8988T (cell line): ENCODE measurements around the gene BCOR.
A peak's percentile ranks its signal among the peaks of the same experiment; 100 is the strongest.

Experiments
- DNase-seq: peaks from one replicate; pipeline ENCODE4 v3.0.0; 2011

Gene BCOR

GRCh38 chrX:40097504-40098263, at the start of gene BCOR:
BCOR (minus strand) TSS chrX:40097958; CDS start chrX:40077929, 20,029 bp downstream.
- DNase-seq = peak; percentile 69

GRCh38 chrX:40147126-40147952, 49.6 kb upstream of the BCOR start:
- DNase-seq = no peak

- DNase-seq = no peak
These were observed 48.7 kb upstream of the BCOR start for GRCh38 chrX:40146262-40147125.

DNA sequence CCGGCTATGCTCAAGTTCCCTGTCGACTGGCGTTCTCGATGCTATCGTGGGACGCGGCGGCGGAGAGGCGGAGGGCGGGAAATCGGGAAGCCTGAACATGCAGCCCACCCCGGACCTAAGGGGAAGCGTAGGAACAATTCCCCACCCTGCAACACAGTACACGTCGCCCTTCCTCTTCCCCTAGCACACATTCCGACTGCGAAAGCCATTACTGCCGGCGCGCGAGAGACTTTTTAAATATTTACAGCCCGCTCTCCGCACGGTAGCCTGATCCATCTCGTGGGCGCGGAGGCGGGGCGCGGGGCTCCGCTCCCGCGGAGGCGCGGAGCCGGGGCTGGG, 48.1 kb upstream of the BCOR start:
- DNase-seq = no peak

DNA sequence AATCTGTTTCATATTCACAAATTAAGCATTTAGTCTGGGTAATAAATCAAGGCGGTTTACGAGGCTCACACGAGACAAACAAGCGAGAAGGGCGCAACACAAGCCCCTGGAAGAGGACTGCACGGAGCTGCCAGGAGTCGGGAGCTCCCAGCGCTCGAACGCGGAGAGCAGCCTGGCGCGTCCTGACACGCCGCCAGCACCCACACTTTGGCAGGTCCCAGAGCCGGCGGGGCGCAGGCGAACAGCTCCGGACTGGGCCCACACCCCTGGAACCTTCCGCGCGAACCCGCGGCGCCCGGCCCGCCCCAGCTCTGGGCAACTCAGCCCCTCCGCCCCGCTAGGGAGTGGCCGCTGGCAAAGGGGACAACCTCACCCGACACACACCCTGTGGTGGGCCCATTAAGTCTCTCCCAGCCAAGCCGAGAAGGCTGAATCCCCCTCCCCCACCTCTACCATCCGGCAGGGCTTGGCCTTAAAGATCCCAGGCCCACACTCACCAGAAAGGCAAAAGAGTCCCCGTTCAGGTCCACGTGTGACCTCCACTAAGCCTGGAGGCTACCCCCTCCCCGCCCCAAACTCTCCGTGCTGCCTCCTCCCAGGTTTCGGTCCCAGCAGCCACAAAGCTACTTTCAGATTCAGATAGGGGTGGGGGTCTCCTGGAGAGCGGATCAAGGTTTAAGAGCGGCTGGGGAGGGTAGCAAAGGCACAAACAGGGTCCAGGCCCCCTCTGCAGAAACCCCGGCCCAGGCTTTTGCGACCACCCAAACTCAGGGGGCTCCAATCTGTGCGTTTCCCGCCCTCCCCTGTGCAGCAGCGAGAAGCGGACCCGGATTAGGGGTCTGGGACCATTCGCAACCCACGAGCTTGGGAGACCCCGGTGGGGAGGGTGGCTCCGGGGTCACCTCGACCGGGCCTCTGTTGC, 47.5 kb upstream of the BCOR start:
- no peak for DNase-seq

DNA sequence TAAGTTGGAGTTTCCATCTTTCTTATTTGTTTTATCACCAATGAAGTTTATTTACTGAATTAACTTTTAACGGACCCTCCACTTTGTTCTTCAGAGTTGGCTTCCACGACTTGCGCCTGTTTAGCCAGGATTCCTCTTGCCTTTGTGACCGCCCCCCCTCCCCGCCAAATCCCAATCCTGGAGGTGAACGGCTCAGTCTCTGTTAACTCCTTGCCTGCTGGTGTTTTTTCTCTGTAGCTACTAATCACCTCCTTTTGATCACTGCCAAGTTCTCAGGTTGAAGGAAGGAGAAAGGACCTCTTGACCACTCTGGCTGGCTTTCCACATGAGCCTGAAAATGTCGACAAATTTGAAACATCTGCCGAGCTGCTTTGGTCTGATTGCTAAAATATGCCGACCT, 46.8 kb upstream of the BCOR start:
- no peak for DNase-seq

DNA sequence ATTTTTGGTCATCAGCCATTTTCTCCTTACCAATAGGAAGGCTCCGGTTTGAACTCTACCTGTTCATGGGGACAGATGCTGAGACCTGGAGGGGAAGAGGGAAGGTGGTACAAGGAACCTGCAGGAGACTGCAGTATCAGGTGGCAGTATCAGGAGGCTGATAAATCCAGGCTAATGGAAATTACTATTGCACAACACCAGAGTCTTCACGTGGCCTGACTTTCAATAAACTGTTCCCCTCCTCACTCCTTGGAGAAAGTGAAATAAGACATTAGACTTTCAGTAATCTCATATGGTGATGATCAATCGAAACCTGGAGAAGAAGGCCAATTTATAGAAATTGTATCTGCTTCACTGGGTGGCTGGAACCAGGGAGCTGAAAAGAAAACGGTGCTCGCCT, 46.2 kb upstream of the BCOR start:
- DNase-seq = no peak

- no peak for DNase-seq
These were observed 45.2 kb upstream of the BCOR start for GRCh38 chrX:40143001-40143400.

DNA sequence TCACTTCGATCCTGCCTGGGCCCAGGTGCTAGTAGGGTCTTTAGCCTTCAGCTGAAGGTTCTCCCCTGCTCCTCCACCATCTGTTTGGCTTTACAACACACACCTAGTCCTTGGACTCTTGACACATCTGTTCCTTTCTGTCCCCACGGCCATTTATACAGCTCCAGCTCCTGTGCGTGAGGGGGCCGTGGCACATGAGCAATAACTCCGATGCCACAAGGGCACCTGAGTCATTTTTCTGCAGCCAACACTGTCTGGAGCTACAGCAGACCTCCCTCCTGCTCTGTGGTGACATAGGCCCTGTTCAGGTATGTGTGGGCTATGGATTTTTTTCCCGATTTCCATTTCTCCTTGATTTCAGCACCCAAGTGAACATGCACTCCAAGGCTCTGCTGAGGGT, 44.7 kb upstream of the BCOR start:
- no peak for DNase-seq

DNA sequence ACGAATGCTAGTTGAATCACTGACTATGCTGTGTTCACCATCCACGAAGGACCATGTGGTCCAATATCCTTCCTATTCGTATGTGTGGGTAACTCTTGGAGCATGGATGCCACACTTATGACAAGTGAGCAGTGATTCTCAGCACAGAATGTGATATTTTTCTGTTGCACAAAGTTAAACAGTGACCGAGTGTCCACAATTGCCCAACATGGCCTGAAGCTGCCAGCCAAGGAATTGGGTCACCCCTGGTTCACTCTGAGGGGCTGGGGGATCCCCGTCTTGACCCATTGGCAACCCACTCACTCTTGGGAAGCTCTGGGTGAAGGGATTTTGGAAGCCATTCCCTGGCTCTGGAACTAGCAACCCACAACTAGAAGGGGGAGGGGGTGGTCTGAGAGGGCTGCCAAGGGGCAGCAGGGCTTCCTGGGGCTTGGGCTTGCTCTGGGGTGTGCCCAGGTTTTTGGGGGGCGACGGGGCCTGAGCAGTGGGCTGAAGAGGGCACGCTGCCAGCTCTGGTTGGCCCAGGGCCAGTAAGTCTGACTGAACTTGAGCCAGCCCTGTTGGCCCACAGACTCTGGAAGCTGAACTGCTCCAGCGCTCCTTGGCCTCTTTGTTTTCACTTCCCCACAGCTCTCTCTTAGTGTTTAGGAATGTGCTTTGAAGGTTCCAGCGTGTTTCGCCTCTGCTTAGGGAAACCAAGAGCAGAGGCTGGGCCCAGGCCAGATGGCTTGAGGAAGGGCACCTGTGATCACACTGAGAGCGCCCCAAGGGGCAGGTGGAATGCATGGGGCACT, 43.1 kb upstream of the BCOR start:
- DNase-seq = no peak

DNA sequence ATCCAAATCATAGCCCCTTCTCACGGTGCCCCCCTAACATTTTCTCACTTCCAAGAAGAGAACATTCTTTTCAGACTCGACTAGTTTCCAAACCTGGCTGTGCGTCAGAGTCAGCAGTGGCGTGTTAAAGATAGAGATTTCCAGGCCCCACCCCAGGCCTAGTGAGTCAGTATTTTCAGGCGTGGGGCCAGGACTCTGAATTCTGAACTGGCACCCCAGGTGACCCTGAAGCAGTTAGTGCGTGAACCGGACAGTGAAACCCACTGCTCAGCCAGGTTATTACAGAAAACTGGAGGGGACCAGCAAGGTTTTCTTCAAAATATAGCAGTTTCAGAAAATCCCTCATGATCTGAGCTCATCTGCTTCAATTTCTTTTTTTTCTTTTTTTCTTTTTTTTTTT, 35.0 kb upstream of the BCOR start:
- peak; percentile 25 for DNase-seq

GRCh38 chrX:40131654-40132337, 34.0 kb upstream of the BCOR start:
- no peak for DNase-seq

GRCh38 chrX:40130207-40130606, 32.4 kb upstream of the BCOR start:
- DNase-seq = peak; percentile 50

DNA sequence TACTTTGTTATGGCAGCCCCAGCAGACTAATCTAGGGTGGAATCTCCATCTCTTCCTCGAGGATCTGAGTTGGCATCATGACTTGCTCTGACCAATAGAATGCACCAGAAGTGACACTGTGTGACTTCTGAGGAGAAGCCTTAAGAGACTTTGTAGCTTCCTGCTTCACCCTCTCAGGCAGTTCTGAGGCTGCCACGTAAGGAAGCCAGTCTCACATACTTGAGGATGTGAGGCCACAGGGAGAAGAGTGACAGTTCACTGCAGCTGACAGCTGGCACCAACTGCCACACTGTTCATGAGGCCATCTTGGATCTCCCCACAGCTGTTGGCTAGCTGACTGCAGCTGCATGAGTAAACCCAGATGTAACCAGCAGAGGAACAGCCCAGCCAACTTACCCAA, 29.3 kb upstream of the BCOR start:
- DNase-seq = no peak

- no peak for DNase-seq
These were observed 24.7 kb upstream of the BCOR start for GRCh38 chrX:40122487-40122886.

DNA sequence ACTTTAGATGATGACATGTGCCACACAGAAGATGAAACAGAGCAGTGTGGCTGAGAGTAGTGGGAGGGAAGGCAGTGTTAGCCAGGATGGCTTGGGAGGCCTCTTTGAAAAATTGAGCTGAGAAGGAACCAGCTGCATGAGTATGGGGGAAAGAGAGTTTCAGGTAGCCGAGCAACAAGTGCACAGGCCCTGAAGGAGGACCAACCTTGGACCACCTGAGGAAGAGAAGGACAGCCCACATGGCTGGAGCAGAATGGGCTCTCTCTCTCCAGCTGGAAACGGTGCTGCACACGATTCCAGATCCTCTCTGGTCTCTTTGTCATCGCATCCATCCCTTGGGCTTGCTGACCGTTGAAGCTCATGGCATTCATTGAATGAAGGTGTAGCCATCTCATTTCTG, 23.9 kb upstream of the BCOR start:
- no peak for DNase-seq

GRCh38 chrX:40120838-40121580, 23.3 kb upstream of the BCOR start:
- DNase-seq = no peak

DNA sequence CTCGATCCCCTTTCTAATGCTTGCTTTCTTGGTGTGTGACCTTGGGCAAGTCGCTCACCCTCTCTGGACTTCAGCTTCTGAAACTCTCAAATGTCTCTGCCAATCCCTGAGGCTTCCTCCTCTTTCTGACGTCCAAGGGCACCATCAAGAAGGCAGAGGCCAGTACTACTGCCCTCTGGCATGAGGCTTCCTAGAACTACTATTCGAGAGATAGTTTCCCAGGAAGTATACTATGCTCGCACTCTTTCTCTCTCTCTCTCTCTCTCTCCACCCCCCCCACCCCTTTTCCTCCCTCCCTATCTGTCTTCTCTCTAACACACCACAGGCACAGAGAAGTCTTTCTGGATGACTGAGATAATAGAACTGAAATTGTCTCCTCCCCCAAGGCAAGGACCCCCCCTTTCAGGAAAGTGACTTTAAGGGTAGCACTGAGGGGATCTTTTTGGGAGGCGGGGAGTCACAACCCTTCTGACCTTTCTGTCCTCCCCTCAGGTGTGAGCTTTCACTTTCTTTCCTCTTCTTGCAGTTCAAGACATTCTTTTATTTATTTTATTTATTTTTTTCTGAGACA, 20.0 kb upstream of the BCOR start:
- no peak for DNase-seq

DNA sequence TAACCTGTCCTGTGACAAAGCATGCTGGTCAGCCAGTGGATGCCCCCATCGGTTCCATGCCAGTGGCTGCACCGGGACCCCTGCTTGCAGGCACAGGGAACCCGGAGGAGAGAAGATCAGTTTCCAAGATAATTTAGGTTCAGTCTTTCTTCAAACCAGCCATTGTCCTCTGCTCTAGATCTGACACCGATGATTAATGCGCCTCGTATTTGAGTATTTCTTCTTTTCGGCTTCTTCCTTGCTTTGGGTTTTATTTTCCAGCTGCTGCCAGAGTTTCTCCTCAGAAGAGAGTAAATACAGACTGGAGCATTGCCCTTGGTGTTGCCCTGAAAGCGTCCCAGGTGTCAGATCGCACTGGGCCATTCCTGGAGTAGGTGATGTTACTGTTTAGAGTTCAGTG, 19.2 kb upstream of the BCOR start:
- DNase-seq = no peak

DNA sequence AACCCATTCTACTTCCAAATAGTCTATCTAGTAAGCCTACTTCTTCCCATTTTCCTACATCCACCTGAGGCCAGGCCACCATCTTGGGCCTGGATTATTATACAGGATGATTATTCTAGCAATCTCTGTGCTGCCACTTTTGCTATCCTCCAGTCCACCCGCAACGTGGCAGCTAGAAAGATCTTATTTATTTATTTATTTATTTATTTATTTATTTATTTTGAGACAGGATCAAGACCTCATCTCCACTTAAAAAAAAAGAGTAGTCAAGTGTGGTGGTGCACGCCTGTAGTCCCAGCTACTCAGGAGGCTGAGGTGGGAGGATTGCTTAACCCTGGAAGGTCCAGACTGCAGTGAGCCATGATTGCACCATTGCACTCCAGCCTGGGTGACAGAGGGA, 15.2 kb upstream of the BCOR start:
- DNase-seq = no peak
